Breast epithelium (tissue), 4 donors: ENCODE results near the gene C9orf72. TPM values are rescaled to one million over a fixed set of nuclear protein-coding genes. Genes with fewer than 3 reads are reported as not detected.

Experiments used
- DNase-seq, 2 donors: peaks; one replicate each; pipeline ENCODE4 v3.0.0-alpha.2; 2019; ENCODE audit warnings: low spot score in 2 of 2
- H3K27ac ChIP-seq, 2 donors: fragments of 200-600 bp; sonication (generic) in 1 of 2; one replicate each; pipeline ENCODE4 v1.5.1; 2016 to 2019; ENCODE audit warnings: mild to moderate bottlenecking in 1 of 2
- H3K27me3 ChIP-seq, 2 donors: fragments of 200-600 bp; sonication (generic) in 1 of 2; one replicate each; pipeline versions ENCODE4 v1.5.1 to v1.6.0; 2017 to 2019; ENCODE audit warnings: control low read depth in 1 of 2, mild to moderate bottlenecking in 1 of 2
- H3K36me3 ChIP-seq: fragments of 200-600 bp; one replicate; pipeline ENCODE4 v1.5.1; 2019
- H3K4me1 ChIP-seq, 2 donors: fragments of 200-600 bp; sonication (generic); one replicate each; pipeline ENCODE4 v1.5.1; 2016 to 2019; ENCODE audit warnings: control low read depth in 1 of 2
- H3K4me3 ChIP-seq, 3 donors: fragments of 200-600 bp; sonication (generic); 1 replicate in 2 of 3; 2 replicates in 1 of 3; pipeline ENCODE4 v1.5.1; 2016 to 2019; ENCODE audit warnings: mild to moderate bottlenecking in 3 of 3, moderate library complexity in 2 of 3
- H3K9me3 ChIP-seq, 2 donors: fragments of 200-600 bp; sonication (generic) in 1 of 2; one replicate each; pipeline ENCODE4 v1.5.1; 2016 to 2019; ENCODE audit warnings: control low read depth in 1 of 2
- POLR2A ChIP-seq: fragments of 450-650 bp; IDR thresholded peaks from one replicate; pipeline ENCODE4 v1.6.1; 2016; ENCODE audit warnings: antibody characterized with exemption, mild to moderate bottlenecking, moderate library complexity
- POLR2AphosphoS5 ChIP-seq, 3 donors: sonication (generic); formaldehyde crosslinking; IDR thresholded peaks; one replicate each; pipeline ENCODE4 v1.6.1; 2017; ENCODE audit warnings: antibody characterized with exemption in 3 of 3
- intact Hi-C: fragments of 100-400 bp; cut with DNase I; formaldehyde crosslinking; loops from one replicate; pipeline ENCODE4 v1.15.1; 2023; ENCODE audit warnings: low total_unique reads
- total RNA-seq, 3 donors: library from RNA; depleted of rRNA; stranded (reverse); fragments of >200 nt; gene quantifications; one replicate each; pipeline ENCODE4 v1.1.0, GENCODE V29; 2016
- TF ChIP-seq, protein P1 (sequence below), 3 donors: fragments of 450-650 bp; IDR thresholded peaks; one replicate each; pipeline ENCODE4 v1.5.1; 2016 to 2017; ENCODE audit warnings: antibody characterized with exemption in 3 of 3, mild to moderate bottlenecking in 3 of 3, moderate library complexity in 3 of 3

The C9orf72 gene
- total RNA-seq, 3 donors from 2014 or later, result 20.8 to 43.9 (median 27.2) TPM

DNA sequence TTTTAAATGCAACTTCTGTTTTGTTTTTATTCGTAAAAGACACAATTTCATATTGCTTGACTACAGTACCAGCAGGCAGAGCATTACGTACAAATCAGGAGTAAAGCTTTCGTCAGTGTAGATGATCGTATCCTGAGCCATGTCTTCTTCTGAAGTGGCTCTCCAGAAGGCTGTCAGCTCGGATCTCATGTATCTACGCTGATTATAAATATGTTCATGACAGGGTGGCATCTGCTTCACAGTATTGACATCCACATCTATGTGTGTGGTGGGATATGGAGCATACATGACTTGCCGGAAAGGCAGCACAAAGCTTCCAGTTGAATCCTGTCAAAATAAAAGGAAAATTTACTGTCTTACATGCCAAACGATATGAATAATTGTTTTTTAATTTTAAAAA is 16.8 kb downstream of the C9orf72 start:
- Histone ChIP-seq H3K27ac (no peak overlapping the region), H3K9me3 (no peaks in the 10 kb centered on the region), H3K27me3 (no peaks in the 10 kb centered on the region), H3K36me3 (no peaks in the 10 kb centered on the region), H3K4me1 (no peaks in the 10 kb centered on the region), H3K4me3 (no peak overlapping the region)
- intact Hi-C loops, result no loop called here
- TF ChIP-seq POLR2A, result no peak
- TF ChIP-seq POLR2AphosphoS5 (IDR thresholded peaks at IDR 0.05), result no peak
- TF ChIP-seq, protein P1, sequence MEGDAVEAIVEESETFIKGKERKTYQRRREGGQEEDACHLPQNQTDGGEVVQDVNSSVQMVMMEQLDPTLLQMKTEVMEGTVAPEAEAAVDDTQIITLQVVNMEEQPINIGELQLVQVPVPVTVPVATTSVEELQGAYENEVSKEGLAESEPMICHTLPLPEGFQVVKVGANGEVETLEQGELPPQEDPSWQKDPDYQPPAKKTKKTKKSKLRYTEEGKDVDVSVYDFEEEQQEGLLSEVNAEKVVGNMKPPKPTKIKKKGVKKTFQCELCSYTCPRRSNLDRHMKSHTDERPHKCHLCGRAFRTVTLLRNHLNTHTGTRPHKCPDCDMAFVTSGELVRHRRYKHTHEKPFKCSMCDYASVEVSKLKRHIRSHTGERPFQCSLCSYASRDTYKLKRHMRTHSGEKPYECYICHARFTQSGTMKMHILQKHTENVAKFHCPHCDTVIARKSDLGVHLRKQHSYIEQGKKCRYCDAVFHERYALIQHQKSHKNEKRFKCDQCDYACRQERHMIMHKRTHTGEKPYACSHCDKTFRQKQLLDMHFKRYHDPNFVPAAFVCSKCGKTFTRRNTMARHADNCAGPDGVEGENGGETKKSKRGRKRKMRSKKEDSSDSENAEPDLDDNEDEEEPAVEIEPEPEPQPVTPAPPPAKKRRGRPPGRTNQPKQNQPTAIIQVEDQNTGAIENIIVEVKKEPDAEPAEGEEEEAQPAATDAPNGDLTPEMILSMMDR (IDR thresholded peaks at IDR 0.05), result no peak
- DNase-seq, result no peak

DNA sequence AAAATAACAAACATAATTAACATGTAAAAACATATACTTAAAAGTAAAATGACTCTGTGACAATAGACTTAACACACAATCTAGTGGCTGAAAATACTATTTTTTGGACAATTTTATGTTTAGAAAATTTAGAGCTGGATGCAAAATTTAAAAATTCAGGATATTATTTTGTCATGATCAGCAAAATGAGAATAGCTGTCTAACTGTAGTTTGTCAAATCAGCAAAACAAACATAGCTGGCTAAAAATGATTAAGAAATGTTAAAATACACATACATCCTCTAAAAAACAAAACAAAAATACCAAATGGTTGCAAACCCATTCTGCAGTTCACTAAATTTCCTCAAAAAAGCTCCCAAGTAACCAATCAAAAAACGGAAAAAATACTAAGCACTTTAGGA is 18.6 kb downstream of the C9orf72 start:
- Histone ChIP-seq H3K9me3 (no peaks in the 10 kb centered on the region), H3K27ac (no peak overlapping the region), H3K4me3 (no peak overlapping the region), H3K36me3 (peaks cover 2% of the 10 kb centered on the region), H3K4me1 (no peaks in the 10 kb centered on the region), H3K27me3 (no peaks in the 10 kb centered on the region)
- intact Hi-C loops, result no loop called here
- no peak for DNase-seq
- TF ChIP-seq POLR2AphosphoS5 (IDR thresholded peaks at IDR 0.05) (no peak), POLR2A (no peak)
- TF ChIP-seq, protein P1 (IDR thresholded peaks at IDR 0.05), result no peak

DNA sequence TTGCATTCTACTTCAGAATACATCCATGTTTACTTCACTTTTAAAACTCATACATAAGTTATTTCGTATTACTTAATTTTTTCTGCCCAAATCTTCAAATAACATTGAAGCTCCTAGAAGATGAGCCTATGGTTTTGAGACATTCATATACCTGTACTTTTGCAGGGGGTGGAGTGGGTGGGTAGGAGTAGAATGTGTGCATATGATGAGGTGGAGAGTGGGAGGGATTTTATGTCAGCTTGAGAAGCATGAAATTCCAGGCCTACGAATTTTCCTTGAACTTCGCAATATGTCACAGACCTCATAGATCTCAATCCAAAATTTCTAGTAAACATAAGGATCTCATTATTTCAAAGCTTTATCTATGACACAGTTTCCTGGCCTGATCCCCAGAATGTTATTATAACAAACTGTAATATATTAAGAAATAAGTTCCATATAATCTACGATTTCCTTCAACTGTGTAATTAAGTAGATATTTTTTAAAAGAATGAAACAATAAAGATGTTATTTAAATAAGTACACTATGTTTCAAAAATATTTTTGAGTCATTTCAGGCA is 24.0 kb downstream of the C9orf72 start:
- DNase-seq, result no peak
- no peaks in the 10 kb centered on the region for H3K9me3 ChIP-seq
- H3K27ac ChIP-seq, result no peak overlapping the region
- peaks cover 0 to 9% of the 10 kb centered on the region in 2 donors for H3K4me1 ChIP-seq
- H3K27me3 ChIP-seq, result no peaks in the 10 kb centered on the region
- TF ChIP-seq POLR2A (no peak), POLR2AphosphoS5 (IDR thresholded peaks at IDR 0.05) (no peak)
- TF ChIP-seq, protein P1 (IDR thresholded peaks at IDR 0.05), result no peak
- intact Hi-C loops, result loop anchor here (10.0 kb wide), 1 partner anchor 214 kb away; no protein-coding TSS in a partner anchor
- H3K4me3 ChIP-seq, result no peak overlapping the region
- H3K36me3 ChIP-seq, result peaks cover 5% of the 10 kb centered on the region

DNA sequence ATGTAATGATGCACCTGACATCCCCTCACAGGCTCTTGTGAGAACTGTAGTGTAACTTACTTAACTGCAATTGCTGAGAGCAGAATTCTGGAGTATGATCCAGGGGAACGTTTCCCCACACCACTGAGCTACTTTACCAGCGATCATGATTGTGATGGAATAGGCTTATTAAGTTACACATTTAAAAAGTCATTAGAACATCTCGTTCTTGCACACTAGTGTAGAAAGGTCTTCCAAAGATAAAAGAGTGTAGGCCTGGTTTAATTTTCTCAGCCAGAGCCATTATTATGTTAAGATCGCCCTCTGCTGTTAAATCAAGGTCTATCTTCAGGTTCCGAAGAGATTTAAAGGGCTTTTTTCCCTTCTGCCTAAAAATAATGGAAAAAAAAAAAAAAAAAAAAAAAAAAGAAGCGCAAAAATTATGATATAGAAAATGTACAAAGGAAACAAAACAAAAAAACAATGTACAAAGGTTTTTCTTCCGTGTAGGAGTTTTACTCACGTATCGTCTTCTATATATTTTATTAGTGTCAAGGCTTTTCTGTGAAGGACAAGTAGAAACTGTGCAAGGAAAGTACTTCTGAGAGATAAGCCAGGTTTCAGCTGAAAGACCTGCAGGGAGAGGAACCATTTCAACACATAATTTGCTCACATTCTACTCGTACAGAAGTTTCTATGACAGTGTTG is 25.1 kb downstream of the C9orf72 start:
- intact Hi-C loops, result loop anchor here (10.0 kb wide), 1 partner anchor 213 kb away; no protein-coding TSS in a partner anchor
- TF ChIP-seq, protein P1 (IDR thresholded peaks at IDR 0.05), result peak in 2 of 3 donors; percentile 49 to 56
- TF ChIP-seq POLR2A, result no peak
- peaks cover 0 to 9% of the 10 kb centered on the region in 2 donors for H3K4me1 ChIP-seq
- no peak for DNase-seq
- no peaks in the 10 kb centered on the region for H3K27me3 ChIP-seq
- no peak overlapping the region for H3K4me3 ChIP-seq
- no peaks in the 10 kb centered on the region for H3K9me3 ChIP-seq
- peaks cover 5% of the 10 kb centered on the region for H3K36me3 ChIP-seq
- H3K27ac ChIP-seq, result peak overlapping the region in 1 of 2 donors; percentile 30

DNA sequence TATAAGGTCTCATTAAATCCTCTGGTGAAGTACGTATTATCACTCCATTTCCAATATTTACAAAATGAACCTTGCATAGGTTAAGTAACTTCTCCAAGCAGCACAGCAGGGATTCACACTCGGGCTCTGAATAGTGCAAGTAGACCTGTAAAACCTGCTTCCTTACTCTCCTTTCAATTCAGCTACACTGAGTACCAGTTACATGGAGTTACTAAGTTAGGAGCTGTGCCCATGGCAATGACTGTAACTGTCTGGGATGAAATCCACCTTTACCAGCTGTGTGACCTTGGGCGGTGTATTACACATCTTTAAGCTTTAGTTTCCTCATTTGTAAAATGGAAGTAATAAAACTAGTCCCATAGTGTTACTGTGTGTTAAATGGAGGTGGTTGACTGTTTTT is 27.8 kb downstream of the C9orf72 start:
- intact Hi-C loops, result loop anchor here (10.0 kb wide), 1 partner anchor 211 kb away; no protein-coding TSS in a partner anchor
- TF ChIP-seq, protein P1 (IDR thresholded peaks at IDR 0.05), result no peak
- TF ChIP-seq POLR2AphosphoS5 (IDR thresholded peaks at IDR 0.05), result no peak
- TF ChIP-seq POLR2A, result no peak

More for the DNA sequence above, 27.8 kb downstream of the C9orf72 start:
- no peak overlapping the region for H3K27ac ChIP-seq
- no peak for DNase-seq
- H3K27me3 ChIP-seq, result no peaks in the 10 kb centered on the region
- H3K9me3 ChIP-seq, result no peaks in the 10 kb centered on the region
- peaks cover 5% of the 10 kb centered on the region for H3K36me3 ChIP-seq
- no peak overlapping the region for H3K4me3 ChIP-seq
- peaks cover 0 to 24% of the 10 kb centered on the region in 2 donors for H3K4me1 ChIP-seq
